AG08395 (cell line): ENCODE results near the gene CLPTM1L.

Source experiments
- DNase-seq: peaks from one replicate; pipeline ENCODE4 v3.0.0; 2012; ENCODE audit warnings: mixed read lengths, low spot score

CLPTM1L gene, protein sequence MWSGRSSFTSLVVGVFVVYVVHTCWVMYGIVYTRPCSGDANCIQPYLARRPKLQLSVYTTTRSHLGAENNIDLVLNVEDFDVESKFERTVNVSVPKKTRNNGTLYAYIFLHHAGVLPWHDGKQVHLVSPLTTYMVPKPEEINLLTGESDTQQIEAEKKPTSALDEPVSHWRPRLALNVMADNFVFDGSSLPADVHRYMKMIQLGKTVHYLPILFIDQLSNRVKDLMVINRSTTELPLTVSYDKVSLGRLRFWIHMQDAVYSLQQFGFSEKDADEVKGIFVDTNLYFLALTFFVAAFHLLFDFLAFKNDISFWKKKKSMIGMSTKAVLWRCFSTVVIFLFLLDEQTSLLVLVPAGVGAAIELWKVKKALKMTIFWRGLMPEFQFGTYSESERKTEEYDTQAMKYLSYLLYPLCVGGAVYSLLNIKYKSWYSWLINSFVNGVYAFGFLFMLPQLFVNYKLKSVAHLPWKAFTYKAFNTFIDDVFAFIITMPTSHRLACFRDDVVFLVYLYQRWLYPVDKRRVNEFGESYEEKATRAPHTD

GRCh38 chr5:1344975-1345838, at the start of gene CLPTM1L:
CLPTM1L (minus strand) TSS chr5:1345099; CDS start chr5:1344841, 258 bp downstream.
- DNase-seq = peak; percentile 99

DNA sequence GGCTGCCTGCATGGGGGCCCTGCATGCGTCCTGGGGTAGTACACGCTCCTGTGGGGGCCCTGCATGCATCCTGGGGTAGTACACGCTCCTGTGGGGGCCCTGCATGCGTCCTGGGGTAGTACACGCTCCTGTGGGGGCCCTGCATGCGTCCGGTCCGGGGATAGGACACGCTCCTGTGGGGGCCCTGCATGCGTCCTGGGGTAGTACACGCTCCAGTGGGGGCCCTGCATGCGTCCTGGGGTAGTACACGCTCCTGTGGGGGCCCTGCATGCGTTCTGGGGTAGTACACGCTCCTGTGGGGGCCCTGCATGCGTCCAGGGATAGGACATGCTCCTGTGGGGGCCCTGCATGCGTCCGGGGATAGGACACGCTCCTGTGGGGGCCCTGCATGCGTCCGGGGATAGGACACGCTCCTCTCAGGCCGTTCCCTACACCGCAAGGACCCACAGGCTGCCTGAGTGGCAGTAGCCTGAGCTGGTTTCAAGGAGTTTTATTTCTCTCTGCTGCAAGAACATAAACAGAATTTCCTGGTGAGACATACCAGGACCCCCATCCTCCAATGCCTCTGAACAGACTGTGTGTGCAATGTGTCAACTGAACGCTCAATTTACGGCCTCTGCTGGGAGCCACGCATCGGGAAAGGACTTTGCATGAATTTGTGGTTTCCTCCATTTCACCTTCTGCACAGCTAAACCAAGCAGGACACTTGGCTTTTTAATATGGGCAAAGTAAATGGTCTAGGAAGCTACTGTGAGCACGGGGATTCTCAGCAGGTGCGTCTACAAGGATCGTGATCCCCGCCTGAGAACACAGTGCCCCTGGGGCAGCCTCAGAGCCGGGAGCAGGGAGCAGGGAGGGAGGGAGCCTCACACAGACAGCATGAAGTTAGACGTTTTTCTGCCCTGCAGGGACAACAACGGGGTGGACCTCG, 48.9 kb upstream of the CLPTM1L start:
- no peak for DNase-seq

DNA sequence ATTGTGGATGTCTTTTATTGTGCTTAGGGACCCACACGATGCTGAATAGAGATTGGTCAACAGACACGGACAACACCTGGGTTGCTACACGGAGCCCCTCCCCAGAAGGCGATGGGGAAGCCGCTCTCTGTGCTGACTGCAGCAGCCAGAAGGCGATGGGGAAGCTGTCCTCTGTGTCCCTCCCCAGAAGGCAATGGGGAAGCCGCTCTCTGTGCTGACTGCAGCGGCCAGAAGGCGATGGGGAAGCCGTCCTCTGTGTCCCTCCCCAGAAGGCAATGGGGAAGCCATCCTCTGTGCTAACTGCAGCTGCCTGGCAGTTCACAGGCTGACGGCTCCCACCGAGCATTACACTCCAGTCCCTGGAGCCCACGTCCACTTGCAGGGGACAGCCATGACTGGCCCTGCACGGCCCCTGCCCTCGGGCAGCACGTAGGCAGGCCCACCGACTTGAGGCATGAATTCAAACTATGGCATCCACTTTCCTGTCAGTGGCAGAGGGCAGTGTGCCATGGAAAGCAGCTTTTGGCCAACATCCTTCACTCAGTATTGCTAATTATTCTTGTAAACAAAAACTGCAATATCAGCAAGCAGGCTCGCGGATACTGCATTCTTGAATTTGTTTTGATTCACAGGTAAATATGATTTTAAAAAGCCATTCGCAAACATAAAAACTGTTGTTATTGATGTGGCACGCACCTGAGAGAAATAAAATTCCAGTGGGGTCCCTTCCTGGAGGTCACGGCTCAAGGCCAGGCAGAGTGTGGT, 48.1 kb upstream of the CLPTM1L start:
- no peak for DNase-seq

GRCh38 chr5:1392261-1392660, 47.4 kb upstream of the CLPTM1L start:
- DNase-seq = no peak

GRCh38 chr5:1391691-1392090, 46.8 kb upstream of the CLPTM1L start:
- DNase-seq = no peak

- no peak for DNase-seq
Measured at GRCh38 chr5:1390861-1391600, 46.1 kb upstream of the CLPTM1L start.

- no peak for DNase-seq
Measured at GRCh38 chr5:1390333-1390732, 45.4 kb upstream of the CLPTM1L start.

DNA sequence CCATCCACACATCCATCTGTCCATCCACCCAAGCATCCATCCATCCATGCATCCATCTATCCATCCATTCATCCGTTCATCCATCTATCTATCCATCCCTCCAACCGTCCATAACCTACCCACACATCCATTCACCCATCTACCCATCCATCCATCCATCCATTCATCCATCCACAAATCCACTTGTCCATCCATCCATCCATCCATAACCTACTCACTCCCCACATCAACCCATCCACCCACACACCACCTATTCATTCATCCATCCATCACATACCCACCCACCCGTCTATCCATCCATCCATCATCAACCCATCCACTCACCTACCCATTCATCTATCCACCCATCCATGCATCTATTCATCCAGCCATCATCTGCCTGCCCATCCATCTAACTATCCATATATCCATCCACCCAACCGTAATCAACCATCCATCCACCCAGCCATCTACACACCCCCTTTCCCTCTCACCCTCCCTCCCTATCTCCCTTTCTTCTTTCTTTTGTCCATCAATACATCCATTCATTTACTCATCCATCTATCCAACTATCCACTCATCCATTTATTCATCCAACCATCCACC, 43.6 kb upstream of the CLPTM1L start:
- DNase-seq = no peak

GRCh38 chr5:1387876-1388275, 43.0 kb upstream of the CLPTM1L start:
- DNase-seq = no peak

DNA sequence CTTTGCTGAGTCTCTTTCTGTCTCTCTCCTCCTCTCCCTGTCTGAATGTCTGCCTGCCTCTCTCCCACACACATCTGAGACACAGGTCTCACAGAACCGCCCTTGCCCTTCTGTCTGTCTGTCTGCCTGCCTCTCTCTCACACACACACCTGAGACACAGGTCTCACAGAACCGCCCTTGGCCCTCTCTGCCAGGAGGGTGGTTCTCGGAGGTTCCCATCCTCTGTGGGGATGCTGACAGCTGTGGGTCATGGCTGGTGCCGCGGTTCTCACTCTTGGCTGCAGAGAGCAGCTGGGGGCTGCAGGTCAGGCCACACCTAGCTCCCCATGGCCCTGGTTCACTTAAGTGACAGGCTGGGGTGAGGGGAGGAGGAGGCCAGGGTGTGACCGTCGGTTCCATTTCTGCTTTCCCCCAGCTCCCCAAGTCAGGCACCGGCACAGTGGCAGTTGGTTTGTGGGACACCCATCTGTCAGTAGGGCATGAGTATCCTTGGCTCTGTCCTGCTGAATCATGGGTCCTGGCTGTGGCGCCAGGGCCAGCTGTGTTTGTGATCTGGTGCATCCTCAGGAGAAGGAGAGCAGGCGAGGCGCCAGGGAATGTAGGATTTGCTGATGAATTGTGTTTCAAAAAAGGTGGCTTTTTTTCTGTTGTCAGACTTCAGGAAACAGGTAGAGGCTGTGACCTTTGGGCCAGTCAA, 42.3 kb upstream of the CLPTM1L start:
- no peak for DNase-seq

DNA sequence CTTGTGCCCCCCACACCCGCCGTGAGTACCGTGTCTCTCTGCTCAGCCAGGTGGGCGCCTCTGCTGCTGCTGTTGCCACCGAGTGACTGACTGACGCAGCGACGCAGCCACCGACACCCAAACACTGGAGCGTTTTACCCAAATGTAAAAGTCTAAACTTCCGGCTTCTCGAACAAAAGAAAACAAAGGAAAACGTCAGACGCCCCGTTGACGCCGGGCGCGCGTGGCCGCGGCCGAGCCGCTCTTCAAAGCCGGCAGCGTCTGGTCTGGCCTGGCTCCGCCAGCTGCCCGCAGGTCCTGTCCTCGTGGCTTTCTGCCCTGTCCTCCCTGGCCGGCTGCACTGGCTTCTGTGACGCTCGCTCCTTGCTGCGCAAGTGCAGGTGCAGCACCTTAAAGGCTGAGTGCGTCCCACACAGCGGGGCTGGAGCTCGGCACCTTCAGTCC, 41.4 kb upstream of the CLPTM1L start:
- DNase-seq = peak; percentile 51

GRCh38 chr5:1385395-1386273, 40.7 kb upstream of the CLPTM1L start:
- peak; percentile 87 for DNase-seq

- no peak for DNase-seq
Measured at GRCh38 chr5:1384521-1384920, 39.6 kb upstream of the CLPTM1L start.

- no peak for DNase-seq
Measured at GRCh38 chr5:1383886-1384401, 39.0 kb upstream of the CLPTM1L start.

DNA sequence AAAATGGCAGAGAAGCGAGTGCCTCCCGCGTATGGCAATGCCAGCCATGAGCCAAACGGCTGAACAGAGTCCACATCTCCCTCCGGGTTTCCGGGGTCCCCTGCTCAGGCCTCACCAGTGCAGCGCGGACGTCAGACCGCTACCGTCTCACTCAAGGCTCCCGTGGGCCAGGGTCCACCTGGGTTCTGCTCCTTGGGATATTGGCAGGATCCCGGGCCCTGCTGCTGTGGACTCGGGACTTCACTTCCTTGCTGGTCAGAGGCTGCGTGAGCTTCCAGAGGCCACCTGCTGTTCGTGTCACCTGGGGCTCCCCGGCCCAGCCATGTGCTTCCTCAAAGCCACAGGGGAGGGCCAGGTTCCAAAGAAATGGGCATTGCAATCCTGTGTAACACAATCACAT, 38.4 kb upstream of the CLPTM1L start:
- DNase-seq = no peak

- DNase-seq = no peak
Measured at GRCh38 chr5:1382248-1382700, 37.4 kb upstream of the CLPTM1L start.

- DNase-seq = no peak
Measured at GRCh38 chr5:1381370-1382247, 36.7 kb upstream of the CLPTM1L start.
